NCI-H460 (cell line): ENCODE data around the gene TRAF1. TPM values are rescaled to one million over a fixed set of nuclear protein-coding genes. Genes with fewer than 3 reads are reported as not detected.

Source experiments
- DNase-seq: peaks from one replicate; pipeline ENCODE4 v3.0.0-alpha.2; 2016; ENCODE audit warnings: low read depth; ENCODE audit errors: extremely low read depth
- total RNA-seq: library from RNA; depleted of rRNA; stranded (reverse); fragments of >200 nt; shearing (Covaris generic); gene quantifications from 2 replicates; pipeline ENCODE4 v1.2.3, GENCODE V29; 2014

Gene TRAF1
- total RNA-seq, 1 experiment from 2014 or later, result 1.5 TPM

- no peak for DNase-seq
Measured at GRCh38 chr9:120891884-120892747, 34.5 kb downstream of the TRAF1 start.

GRCh38 chr9:120891245-120891883 is 35.2 kb downstream of the TRAF1 start:
- no peak for DNase-seq

GRCh38 chr9:120890320-120891244 is 36.0 kb downstream of the TRAF1 start:
- DNase-seq, result no peak

GRCh38 chr9:120889606-120890271 is 36.9 kb downstream of the TRAF1 start:
- DNase-seq, result no peak

- no peak for DNase-seq
Measured at GRCh38 chr9:120888626-120889025, 38.0 kb downstream of the TRAF1 start.

- no peak for DNase-seq
Measured at GRCh38 chr9:120886490-120886967, 40.1 kb downstream of the TRAF1 start.

- no peak for DNase-seq
Measured at GRCh38 chr9:120885958-120886357, 40.6 kb downstream of the TRAF1 start.

GRCh38 chr9:120885457-120885856 is 41.1 kb downstream of the TRAF1 start:
- DNase-seq, result no peak

GRCh38 chr9:120883608-120883996 is 43.0 kb downstream of the TRAF1 start:
- DNase-seq, result no peak

- DNase-seq, result no peak
Measured at GRCh38 chr9:120882935-120883607, 43.5 kb downstream of the TRAF1 start.

GRCh38 chr9:120879446-120879845 is 47.1 kb downstream of the TRAF1 start:
- DNase-seq, result no peak

- no peak for DNase-seq
Measured at GRCh38 chr9:120878188-120879130, 48.1 kb downstream of the TRAF1 start.

- peak; percentile 72 for DNase-seq
Measured at GRCh38 chr9:120877276-120878034, 49.1 kb downstream of the TRAF1 start.

GRCh38 chr9:120876842-120877240 is 49.8 kb downstream of the TRAF1 start, which contains the start of gene PHF19:
PHF19 (minus strand) TSS chr9:120877188; CDS start chr9:120874741, 2,447 bp downstream.
- peak; percentile 37 for DNase-seq

GRCh38 chr9:120875954-120876841 is 50.4 kb downstream of the TRAF1 start:
- peak; percentile 90 for DNase-seq

GRCh38 chr9:120875643-120875953 is 51.0 kb downstream of the TRAF1 start:
- no peak for DNase-seq

- DNase-seq, result no peak
Measured at GRCh38 chr9:120875195-120875565, 51.4 kb downstream of the TRAF1 start.
